ENCODE measurements around the gene EQTN. TPM values are rescaled to one million over a fixed set of nuclear protein-coding genes. Genes with fewer than 3 reads are reported as not detected.

Gene EQTN
- total RNA-seq, 5 donors from 2014 or later (not counting 1 experiment from before 2014, with no cell fraction given), result not detected

DNA sequence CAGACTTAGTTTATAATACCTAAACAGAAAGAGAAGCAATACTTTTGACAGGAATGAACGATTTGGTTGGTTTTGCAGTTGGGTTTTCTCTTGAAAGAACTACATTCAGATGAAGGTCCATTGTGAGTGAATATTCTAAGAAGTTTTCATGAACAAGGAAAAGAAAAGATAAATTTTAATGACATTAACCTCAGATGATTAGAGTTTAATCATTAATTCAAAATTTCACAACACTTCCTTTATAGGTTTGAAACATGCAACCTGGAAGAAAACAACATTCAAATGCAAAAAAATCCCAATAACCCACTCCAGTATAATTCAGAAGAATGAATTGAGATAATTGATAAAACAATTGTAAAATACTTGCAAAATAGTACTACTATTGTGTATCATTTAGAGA, 23.8 kb downstream of the EQTN start:
- H3K4me3 Mint-ChIP-seq, result no peak overlapping the region
- H3K4me3 ChIP-seq (ENCODE audit: control insufficient read depth in 1 of 2, extremely low read depth in 1 of 2, low read length in 1 of 2), result no peak overlapping the region
- ChIA-PET CTCF (interaction anchor here (0.6 to 0.7 kb wide), 2 partner anchors 12 to 29 kb away, joined by 5 to 6 read pairs; no protein-coding TSS in a partner anchor), POLR2A (interaction anchor here in 1 of 2 donors (0.7 kb wide), 1 partner anchor 76 kb away, joined by 10 read pairs; no protein-coding TSS in a partner anchor)
- no peaks in the 10 kb centered on the region for H3K4me1 ChIP-seq (ENCODE audit: control insufficient read depth in 1 of 2, extremely low read depth in 1 of 2, insufficient read depth in 2 of 2, low read length in 2 of 2)
- H3K9me3 ChIP-seq, result no peaks in the 10 kb centered on the region
- H3K9me3 Mint-ChIP-seq, result no peaks in the 10 kb centered on the region
- no CpG with 5 or more reads among the region's 1 CpG for WGBS (ENCODE audit: insufficient coverage)
- ATAC-seq (replicated peaks in 1 of 4), result no peak
- H3K4me1 Mint-ChIP-seq, result no peaks in the 10 kb centered on the region
- no peak overlapping the region for H3K27ac ChIP-seq (ENCODE audit: low read length)
- H3K27me3 ChIP-seq (replicated peaks in 1 of 2; ENCODE audit: control insufficient read depth in 2 of 2, extremely low read depth in 1 of 2, insufficient read depth in 2 of 2, low read length in 1 of 2), result peaks cover 0 to 4% of the 10 kb centered on the region in 2 experiments
- H3K27me3 Mint-ChIP-seq, result peaks cover 0 to 3% of the 10 kb centered on the region in 2 donors
- DNase-seq, result no peak
- H3K27ac Mint-ChIP-seq, result no peak overlapping the region
- H3K36me3 Mint-ChIP-seq, result no peaks in the 10 kb centered on the region
- H3K36me3 ChIP-seq (ENCODE audit: control insufficient read depth in 2 of 2, extremely low read depth in 1 of 2, insufficient read depth in 1 of 2, low read length in 1 of 2), result no peaks in the 10 kb centered on the region

DNA sequence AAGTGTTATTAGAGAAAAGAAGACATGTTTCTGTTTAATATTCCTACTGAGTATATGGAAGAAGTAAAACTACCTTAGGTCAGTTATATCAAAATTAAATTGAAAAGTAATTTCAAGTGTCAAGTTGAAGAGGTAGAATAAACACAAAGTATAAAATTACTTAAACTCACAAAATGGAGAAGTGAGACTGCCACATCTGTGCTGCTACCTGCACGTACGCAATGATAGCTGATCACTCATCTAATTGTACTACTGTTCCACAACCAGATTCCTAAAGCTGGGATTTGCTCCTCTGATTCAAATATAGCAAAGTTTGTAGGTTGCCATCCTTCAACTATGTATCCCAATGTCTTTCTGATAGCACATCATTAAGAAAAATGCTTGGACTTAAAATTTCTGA, 24.8 kb downstream of the EQTN start:
- no peak overlapping the region for H3K4me3 Mint-ChIP-seq
- H3K27ac ChIP-seq (ENCODE audit: low read length), result no peak overlapping the region
- H3K27ac Mint-ChIP-seq, result no peak overlapping the region
- CTCF ChIA-PET, result interaction anchor here in 1 of 2 donors (1.1 kb wide), 1 partner anchor 10 kb away, joined by 4 read pairs; no protein-coding TSS in a partner anchor
- no peaks in the 10 kb centered on the region for H3K9me3 Mint-ChIP-seq
- no peak for ATAC-seq (replicated peaks in 1 of 4)
- H3K4me1 ChIP-seq (ENCODE audit: control insufficient read depth in 1 of 2, extremely low read depth in 1 of 2, insufficient read depth in 2 of 2, low read length in 2 of 2), result no peaks in the 10 kb centered on the region
- H3K9me3 ChIP-seq, result no peaks in the 10 kb centered on the region
- peaks cover 0 to 4% of the 10 kb centered on the region in 2 experiments for H3K27me3 ChIP-seq (replicated peaks in 1 of 2; ENCODE audit: control insufficient read depth in 2 of 2, extremely low read depth in 1 of 2, insufficient read depth in 2 of 2, low read length in 1 of 2)
- POLR2A ChIA-PET, result no interaction called here
- DNase-seq, result no peak
- H3K27me3 Mint-ChIP-seq, result no peaks in the 10 kb centered on the region
- no peaks in the 10 kb centered on the region for H3K36me3 Mint-ChIP-seq
- no CpG with 5 or more reads among the region's 2 CpGs for WGBS (ENCODE audit: insufficient coverage)
- no peaks in the 10 kb centered on the region for H3K36me3 ChIP-seq (ENCODE audit: control insufficient read depth in 2 of 2, extremely low read depth in 1 of 2, insufficient read depth in 1 of 2, low read length in 1 of 2)
- H3K4me1 Mint-ChIP-seq, result no peaks in the 10 kb centered on the region
- no peak overlapping the region for H3K4me3 ChIP-seq (ENCODE audit: control insufficient read depth in 1 of 2, extremely low read depth in 1 of 2, low read length in 1 of 2)

DNA sequence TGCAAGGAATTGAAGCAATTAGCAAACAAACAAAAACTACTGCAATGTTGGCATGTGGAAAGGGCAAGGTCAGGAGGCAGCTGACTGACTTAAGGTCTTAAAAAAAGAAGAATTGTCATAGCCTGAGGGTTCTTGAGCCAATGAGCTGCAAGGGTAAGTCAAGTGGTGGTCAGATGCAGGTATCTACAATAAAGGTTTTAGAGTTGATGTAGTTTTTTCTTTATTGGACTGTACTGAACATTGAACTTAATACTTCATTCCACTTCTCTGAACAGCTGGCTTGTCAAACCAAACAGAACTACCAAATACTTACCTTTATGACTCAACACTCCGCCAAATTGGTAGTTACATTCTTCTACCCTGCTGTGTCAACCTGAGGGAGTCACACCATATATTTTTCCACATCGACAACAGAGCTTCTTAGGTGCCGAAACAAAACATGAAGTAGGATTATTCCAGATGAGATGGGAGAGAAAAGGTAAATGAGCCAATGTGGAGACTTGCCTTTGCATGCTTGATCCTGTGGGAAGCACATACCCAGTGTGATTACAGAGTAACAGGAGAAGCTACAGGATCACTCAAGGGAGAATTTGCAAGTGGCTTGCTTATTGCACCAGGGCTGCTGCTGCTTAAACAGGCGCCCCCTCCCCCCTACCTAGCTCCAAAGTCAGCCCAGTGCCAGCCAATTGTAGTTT, 35.3 kb downstream of the EQTN start:
- no peaks in the 10 kb centered on the region for H3K36me3 Mint-ChIP-seq
- Histone ChIP-seq H3K4me3 (ENCODE audit: control insufficient read depth in 1 of 2, extremely low read depth in 1 of 2, low read length in 1 of 2) (no peak overlapping the region), H3K36me3 (ENCODE audit: control insufficient read depth in 2 of 2, extremely low read depth in 1 of 2, insufficient read depth in 1 of 2, low read length in 1 of 2) (no peaks in the 10 kb centered on the region), H3K27me3 (replicated peaks in 1 of 2; ENCODE audit: control insufficient read depth in 2 of 2, extremely low read depth in 1 of 2, insufficient read depth in 2 of 2, low read length in 1 of 2) (no peaks in the 10 kb centered on the region), H3K9me3 (no peaks in the 10 kb centered on the region), H3K27ac (ENCODE audit: low read length) (no peak overlapping the region), H3K4me1 (ENCODE audit: control insufficient read depth in 1 of 2, extremely low read depth in 1 of 2, insufficient read depth in 2 of 2, low read length in 2 of 2) (no peaks in the 10 kb centered on the region)
- H3K9me3 Mint-ChIP-seq, result no peaks in the 10 kb centered on the region
- ChIA-PET CTCF (no interaction called here), POLR2A (no interaction called here)
- H3K27me3 Mint-ChIP-seq, result peaks cover 2 to 7% of the 10 kb centered on the region in 2 donors
- whole genome bisulfite sequencing (ENCODE audit: insufficient coverage), result 65% methylated on average over 3 of the region's 4 CpGs
- no peak for DNase-seq
- H3K4me1 Mint-ChIP-seq, result no peaks in the 10 kb centered on the region
- H3K27ac Mint-ChIP-seq, result no peak overlapping the region
- ATAC-seq (replicated peaks in 1 of 4), result no peak
- H3K4me3 Mint-ChIP-seq, result no peak overlapping the region

DNA sequence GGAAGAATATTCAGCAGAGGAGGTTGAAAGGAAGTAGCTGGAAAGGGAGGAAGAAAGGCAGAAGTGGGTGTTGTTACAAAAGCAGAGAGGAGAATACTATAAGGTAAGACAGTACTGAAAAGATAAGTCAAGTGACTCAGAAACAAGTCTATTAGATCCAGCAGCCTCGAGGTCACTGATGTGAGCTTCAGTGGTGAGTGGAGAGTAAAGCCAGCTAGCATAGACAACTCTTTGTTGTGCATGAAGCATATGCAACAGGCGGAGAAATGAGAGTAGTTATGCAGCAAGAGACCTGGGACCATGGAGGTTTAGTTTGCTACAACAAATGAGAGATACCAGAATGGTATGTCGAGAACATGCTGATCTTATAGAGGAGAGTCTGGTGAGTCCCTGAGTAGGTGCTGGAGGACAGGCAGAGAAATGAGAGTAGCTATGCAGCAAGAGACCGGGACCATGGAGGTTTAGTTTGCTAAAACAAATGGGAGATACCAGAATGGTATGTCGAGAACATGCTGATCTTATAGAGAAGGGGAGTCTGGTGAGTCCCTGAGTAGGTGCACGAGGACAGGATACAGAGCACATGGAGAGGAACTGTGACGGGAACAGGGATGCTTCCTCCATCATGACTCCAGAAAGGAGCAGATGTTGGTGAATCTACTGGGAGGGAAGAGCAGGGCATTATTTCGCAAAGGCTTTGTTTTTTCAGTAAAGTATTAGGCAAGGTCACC, 36.0 kb downstream of the EQTN start:
- no peak overlapping the region for H3K27ac ChIP-seq (ENCODE audit: low read length)
- no peak overlapping the region for H3K4me3 Mint-ChIP-seq
- WGBS (ENCODE audit: insufficient coverage), result 71% methylated on average over 7 of the region's 8 CpGs
- ChIA-PET POLR2A (no interaction called here), CTCF (interaction anchor here in 1 of 2 donors (0.5 kb wide), 1 partner anchor 12 kb away, joined by 5 read pairs; no protein-coding TSS in a partner anchor)
- no peaks in the 10 kb centered on the region for H3K4me1 ChIP-seq (ENCODE audit: control insufficient read depth in 1 of 2, extremely low read depth in 1 of 2, insufficient read depth in 2 of 2, low read length in 2 of 2)
- peaks cover 2 to 3% of the 10 kb centered on the region in 2 donors for H3K27me3 Mint-ChIP-seq
- no peaks in the 10 kb centered on the region for H3K9me3 ChIP-seq
- no peaks in the 10 kb centered on the region for H3K36me3 Mint-ChIP-seq
- ATAC-seq (replicated peaks in 1 of 4), result no peak
- H3K4me1 Mint-ChIP-seq, result no peaks in the 10 kb centered on the region
- H3K27ac Mint-ChIP-seq, result no peak overlapping the region
- no peaks in the 10 kb centered on the region for H3K9me3 Mint-ChIP-seq
- no peak overlapping the region for H3K4me3 ChIP-seq (ENCODE audit: control insufficient read depth in 1 of 2, extremely low read depth in 1 of 2, low read length in 1 of 2)
- no peak for DNase-seq
- H3K27me3 ChIP-seq (replicated peaks in 1 of 2; ENCODE audit: control insufficient read depth in 2 of 2, extremely low read depth in 1 of 2, insufficient read depth in 2 of 2, low read length in 1 of 2), result no peaks in the 10 kb centered on the region
- H3K36me3 ChIP-seq (ENCODE audit: control insufficient read depth in 2 of 2, extremely low read depth in 1 of 2, insufficient read depth in 1 of 2, low read length in 1 of 2), result no peaks in the 10 kb centered on the region

DNA sequence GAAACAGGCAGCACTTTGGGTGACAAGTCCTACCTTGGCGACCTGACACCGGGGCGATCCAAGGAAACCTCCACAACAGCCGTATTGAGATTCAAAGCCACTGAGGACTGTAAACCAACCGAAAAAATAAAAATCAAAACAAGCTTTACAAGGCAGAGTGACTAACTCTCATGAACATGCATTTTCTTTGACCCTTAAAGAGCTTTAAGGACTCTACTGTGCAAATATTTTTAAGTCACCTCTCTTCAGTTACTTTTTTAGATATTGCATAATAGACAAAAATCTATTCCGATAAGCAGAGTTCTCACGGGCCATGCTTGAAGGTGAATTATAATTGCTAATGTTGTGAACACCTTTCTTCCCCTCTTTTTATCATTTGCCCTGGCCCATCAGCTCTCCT, 38.3 kb downstream of the EQTN start:
- Mint-ChIP-seq H3K4me3 (no peak overlapping the region), H3K27me3 (no peaks in the 10 kb centered on the region), H3K9me3 (no peaks in the 10 kb centered on the region), H3K4me1 (no peaks in the 10 kb centered on the region), H3K27ac (no peak overlapping the region), H3K36me3 (no peaks in the 10 kb centered on the region)
- Histone ChIP-seq H3K4me1 (ENCODE audit: control insufficient read depth in 1 of 2, extremely low read depth in 1 of 2, insufficient read depth in 2 of 2, low read length in 2 of 2) (no peaks in the 10 kb centered on the region), H3K4me3 (ENCODE audit: control insufficient read depth in 1 of 2, extremely low read depth in 1 of 2, low read length in 1 of 2) (no peak overlapping the region), H3K9me3 (no peaks in the 10 kb centered on the region), H3K27ac (ENCODE audit: low read length) (no peak overlapping the region), H3K27me3 (replicated peaks in 1 of 2; ENCODE audit: control insufficient read depth in 2 of 2, extremely low read depth in 1 of 2, insufficient read depth in 2 of 2, low read length in 1 of 2) (no peaks in the 10 kb centered on the region), H3K36me3 (ENCODE audit: control insufficient read depth in 2 of 2, extremely low read depth in 1 of 2, insufficient read depth in 1 of 2, low read length in 1 of 2) (no peaks in the 10 kb centered on the region)
- POLR2A ChIA-PET, result no interaction called here
- CTCF ChIA-PET, result no interaction called here
- ATAC-seq (replicated peaks in 1 of 4), result no peak
- WGBS (ENCODE audit: insufficient coverage), result 89% methylated on average over 4 of the region's 7 CpGs
- no peak for DNase-seq

GRCh38 chr9:27248702-27249101, 48.2 kb downstream of the EQTN start:
- Histone ChIP-seq H3K27me3 (replicated peaks in 1 of 2; ENCODE audit: control insufficient read depth in 2 of 2, extremely low read depth in 1 of 2, insufficient read depth in 2 of 2, low read length in 1 of 2) (peaks cover 0 to 6% of the 10 kb centered on the region in 2 experiments), H3K4me3 (ENCODE audit: control insufficient read depth in 1 of 2, extremely low read depth in 1 of 2, low read length in 1 of 2) (no peak overlapping the region), H3K4me1 (ENCODE audit: control insufficient read depth in 1 of 2, extremely low read depth in 1 of 2, insufficient read depth in 2 of 2, low read length in 2 of 2) (no peaks in the 10 kb centered on the region), H3K9me3 (no peaks in the 10 kb centered on the region), H3K36me3 (ENCODE audit: control insufficient read depth in 2 of 2, extremely low read depth in 1 of 2, insufficient read depth in 1 of 2, low read length in 1 of 2) (no peaks in the 10 kb centered on the region), H3K27ac (ENCODE audit: low read length) (no peak overlapping the region)
- POLR2A ChIA-PET, result no interaction called here
- ATAC-seq (replicated peaks in 1 of 4), result no peak
- CTCF ChIA-PET, result no interaction called here
- H3K27ac Mint-ChIP-seq, result no peak overlapping the region
- no peak for DNase-seq
- no peaks in the 10 kb centered on the region for H3K36me3 Mint-ChIP-seq
- peaks cover 0 to 4% (median 0%) of the 10 kb centered on the region in 3 donors for H3K9me3 Mint-ChIP-seq
- H3K4me1 Mint-ChIP-seq, result no peaks in the 10 kb centered on the region
- peaks cover 8 to 16% of the 10 kb centered on the region in 2 donors for H3K27me3 Mint-ChIP-seq
- no peak overlapping the region for H3K4me3 Mint-ChIP-seq
